K562 (cell line): Measurements from ENCODE around the gene CSMD2. TPM values are rescaled to one million over a fixed set of nuclear protein-coding genes. Genes with fewer than 3 reads are reported as not detected.

Source experiments
- ATAC-seq: fragments of 200-7000 bp; cut with Tn5 transposase; 3 replicates; pipeline ENCODE4 v1.9.1; 2020; ENCODE audit warnings: moderate library complexity
- BruUV-seq: library from RNA; stranded (reverse); fragments of 400-500 nt; replicated peaks from 2 replicates; lab custom pipeline; 2021; lab: Mats Ljungman, UMichigan
- CTCF ChIA-PET: fragments of 300-600 bp; formaldehyde crosslinking; extraction: SDS; loops from one replicate; lab custom pipeline; 2021; ENCODE audit warnings: low intra/inter-chr PET ratio; lab: Yijun Ruan, JAX
- POLR2A ChIA-PET: fragments of 300-600, 350-650 bp; sonication (Branson Sonifier 250); formaldehyde crosslinking; extraction: SDS; loops from one replicate; lab custom pipeline; 2021; ENCODE audit warnings: antibody characterized with exemption, inconsistent platforms; lab: Yijun Ruan, JAX
- DNase-seq, 4 experiments: peaks; one replicate each; pipeline versions ENCODE4 v3.0.0 to v3.0.0-alpha.2; 2011 to 2018; ENCODE audit warnings: low spot score in 3 of 4, mixed read lengths in 3 of 4; ENCODE audit errors: extremely low read depth in 1 of 4
- FAIRE-seq: peaks from 2 replicates; lab custom pipeline; 2011; peaks lifted over from hg19 to GRCh38; lab: Jason Lieb, UNC
- H2AFZ ChIP-seq: 2 replicates; pipeline ENCODE4 v1.6.0; 2011; ENCODE audit warnings: low read depth, low read length, control low read depth, inconsistent platforms
- H3K27ac ChIP-seq: fragments of 200-600 bp; 3 replicates; pipeline ENCODE4 v1.8.0; 2011; ENCODE audit warnings: low read depth, mild to moderate bottlenecking, control low read depth, inconsistent platforms, low read length, moderate library complexity, mixed read lengths; ENCODE audit errors: extremely low read depth
- H3K27me3 ChIP-seq, 2 experiments: fragments of 300-600 bp in 1 of 2; 2 replicates in 1 of 2; 3 replicates in 1 of 2; pipeline versions ENCODE4 v1.6.0 to v1.8.0; 2011; ENCODE audit warnings: inconsistent platforms in 2 of 2, low read length in 2 of 2, mild to moderate bottlenecking in 1 of 2, mixed read lengths in 1 of 2, moderate library complexity in 1 of 2; ENCODE audit not compliant: control insufficient read depth in 2 of 2, insufficient read depth in 2 of 2
- H3K36me3 ChIP-seq: fragments of 300-600 bp; 3 replicates; pipeline ENCODE4 v1.8.0; 2011; ENCODE audit warnings: mild to moderate bottlenecking, low read length, inconsistent platforms; ENCODE audit not compliant: control insufficient read depth, insufficient read depth
- H3K4me1 ChIP-seq, 2 experiments: fragments of 200-600 bp in 1 of 2; replicated peaks in 1 of 2; 2 replicates in 1 of 2; 3 replicates in 1 of 2; pipeline versions ENCODE4 v1.5.1 to v1.8.0; 2011; ENCODE audit warnings: inconsistent platforms in 2 of 2, low read length in 2 of 2, mild to moderate bottlenecking in 1 of 2, mixed read lengths in 1 of 2, moderate library complexity in 1 of 2; ENCODE audit not compliant: control insufficient read depth in 2 of 2, insufficient read depth in 2 of 2
- H3K4me2 ChIP-seq: 2 replicates; pipeline ENCODE4 v1.6.1; 2011; ENCODE audit warnings: low read length, control low read depth, inconsistent platforms, mixed read lengths; ENCODE audit not compliant: insufficient read depth
- H3K4me3 ChIP-seq: fragments of 200-600 bp; sonication (generic), shearing (Covaris generic); 2 replicates; pipeline ENCODE4 v1.5.1; 2016; ENCODE audit warnings: control low read depth, inconsistent platforms
- H3K79me2 ChIP-seq: fragments of 200-600 bp; 3 replicates; pipeline ENCODE4 v1.8.0; 2011; ENCODE audit warnings: low read length, inconsistent platforms; ENCODE audit not compliant: control insufficient read depth, insufficient read depth
- H3K9ac ChIP-seq, 2 experiments: 2 replicates each; pipeline versions ENCODE4 v1.6.0 to v1.6.1; 2011; ENCODE audit warnings: low read depth in 2 of 2, low read length in 2 of 2, control low read depth in 1 of 2, inconsistent platforms in 1 of 2, mild to moderate bottlenecking in 1 of 2, mixed read lengths in 1 of 2; ENCODE audit not compliant: insufficient read depth in 1 of 2
- H3K9me1 ChIP-seq: one replicate; pipeline ENCODE4 v1.6.0; 2011; ENCODE audit warnings: inconsistent platforms, mild to moderate bottlenecking, low read length, moderate library complexity; ENCODE audit not compliant: control insufficient read depth, insufficient read depth
- H3K9me3 ChIP-seq: replicated peaks from 2 replicates; pipeline ENCODE4 v1.5.1; 2011; ENCODE audit warnings: low read depth, low read length, inconsistent platforms; ENCODE audit not compliant: control insufficient read depth, insufficient read depth
- H4K20me1 ChIP-seq: replicated peaks from 2 replicates; pipeline ENCODE4 v1.6.1; 2011; ENCODE audit warnings: low read length, inconsistent platforms, mixed read lengths; ENCODE audit not compliant: control insufficient read depth, insufficient read depth
- ARID3B ChIP-seq: fragments of 250-450 bp; sonication (Bioruptor Pico); IDR thresholded peaks from 2 replicates; pipeline ENCODE4 v1.4.0; 2020; ENCODE audit warnings: borderline replicate concordance
- BHLHE40 ChIP-seq: IDR thresholded peaks from 2 replicates; pipeline ENCODE4 v1.6.1; 2011; ENCODE audit warnings: low read length, improper control_type of control experiment
- ETV1 ChIP-seq: fragments of 450-650 bp; conservative IDR thresholded peaks from 2 replicates; pipeline ENCODE4 v1.6.1; 2016; ENCODE audit warnings: missing genetic modification characterization, control low read depth, low read depth, missing compliant biosample characterization
- NFIC ChIP-seq: fragments of 450-650 bp; IDR thresholded peaks from 2 replicates; pipeline ENCODE4 v1.6.1; 2017; ENCODE audit warnings: mild to moderate bottlenecking, inconsistent platforms
- NFIX ChIP-seq: fragments of 250-450 bp; sonication (Bioruptor Pico); IDR thresholded peaks from 2 replicates; pipeline ENCODE4 v1.4.0; 2020; ENCODE audit warnings: low read depth, mild to moderate bottlenecking, moderate library complexity
- POLR2A ChIP-seq: fragments of 450-650 bp; conservative IDR thresholded peaks from 2 replicates; pipeline ENCODE4 v1.6.1; 2016
- SP1 ChIP-seq: sonication (generic); formaldehyde crosslinking; IDR thresholded peaks from 2 replicates; pipeline ENCODE4 v1.8.1; 2022; ENCODE audit warnings: mild to moderate bottlenecking, missing genetic modification reagents
- TCF3 ChIP-seq: sonication (generic); formaldehyde crosslinking; IDR thresholded peaks from 2 replicates; pipeline ENCODE4 v1.4.0; 2020; ENCODE audit warnings: mild to moderate bottlenecking, missing genetic modification reagents
- ZNF253 ChIP-seq: fragments of 250-450 bp; sonication (Bioruptor Pico); conservative IDR thresholded peaks from 2 replicates; pipeline ENCODE4 v1.6.1; 2021; ENCODE audit warnings: mild to moderate bottlenecking
- WGBS: fragments of 100-300 bp; shearing (Covaris generic); methylation state at CpG from one replicate; pipeline ENCODE4 v1.1.6; 2016; ENCODE audit warnings: low coverage, mixed read lengths; ENCODE audit not compliant: insufficient coverage; ENCODE audit errors: missing lambda C conversion rate; 5-methylcytosine and 5-hydroxymethylcytosine counted together
- in situ Hi-C: fragments of 300-500 bp; cut with MboI; formaldehyde crosslinking; loops from 4 replicates; pipeline ENCODE4 v1.15.0; 2018; ENCODE audit warnings: inconsistent platforms, mixed read lengths
- intact Hi-C: fragments of 100-400 bp; cut with micrococcal nuclease; formaldehyde crosslinking; loops from 2 replicates; pipeline ENCODE4 v1.14.2; 2022
- polyA plus RNA-seq, 8 experiments: library from polyadenylated mRNA; depleted of rRNA in 4 of 8; stranded (reverse) in 5 of 8; unstranded in 3 of 8; fragments of >200 nt; fragmentation: Nextera tagmentation in 2 of 8; fragmentation: Illumina TruSeq in 1 of 8; extraction: Ambion mirVana in 2 of 8; extraction: Trizol in 1 of 8; gene quantifications; 2 replicates each; pipeline versions ENCODE4 v1.2.1 to v1.2.3, GENCODE V29; 2011 to 2014; ENCODE audit warnings: inconsistent platforms in 1 of 8, missing spikeins in 1 of 8
- total RNA-seq, 7 experiments: library from RNA; depleted of rRNA in 6 of 7; stranded (reverse); fragments of >200 nt in 6 of 7; fragmentation: Illumina TruSeq in 2 of 7; extraction: Trizol in 2 of 7; gene quantifications; 2 replicates each; pipeline versions ENCODE4 v1.2.1 to v1.2.3, GENCODE V29; 2011 to 2021; ENCODE audit warnings: low replicate concordance in 1 of 7

The CSMD2 gene
- total and polyA plus RNA-seq, 9 of the 15 experiments (the other 6 are each of a cell fraction or from before 2014, with no cell fraction given), result not detected

GRCh38 chr1:33633019-33633801 lies 531.8 kb downstream of the CSMD2 start (continued):
- peak; percentile 44; the same call in 1 of the 2 replicates for TF ChIP-seq BHLHE40

- ChIA-PET CTCF (no interaction called here), POLR2A (no interaction called here)
- DNase-seq (no peak), ATAC-seq (no peak), FAIRE-seq (no peak)
- Histone ChIP-seq H3K36me3 (no peaks in the 10 kb centered on the region), H3K4me2 (no peak overlapping the region), H3K9me3 (no peaks in the 10 kb centered on the region), H3K79me2 (no peaks in the 10 kb centered on the region), H3K9me1 (no peaks in the 10 kb centered on the region), H3K4me1 (peaks cover 0 to 7% of the 10 kb centered on the region in 2 experiments; a peak in 2 of 5 replicates), H3K9ac (no peak overlapping the region), H4K20me1 (no peaks in the 10 kb centered on the region), H3K4me3 (no peak overlapping the region), H3K27ac (no peak overlapping the region), H2AFZ (no peak overlapping the region), H3K27me3 (peaks cover 3 to 24% of the 10 kb centered on the region in 2 experiments; a peak in 2 of 5 replicates)
- no TSS peak for BruUV-seq
- WGBS, result 4% methylated on average over 1 of the region's 1 CpG
- TF ChIP-seq POLR2A (no peak), NFIX (CRISPR knock-in tag) (peak; percentile 11; the same call in 1 of the 2 replicates), NFIC (peak; percentile 73), TCF3 (no peak), ARID3B (CRISPR knock-in tag) (no peak), ETV1 (no peak), SP1 (CRISPR knock-in tag) (no peak), ZNF253 (CRISPR knock-in tag) (no peak)
- in situ Hi-C loops, result loop anchor here (10.0 kb wide), 2 partner anchors 974 to 1114 kb away; no protein-coding TSS in a partner anchor
- intact Hi-C loops, result no loop called here
Measured at GRCh38 chr1:33630686-33631085, 534.3 kb downstream of the CSMD2 start.
